HPDE6-E6E7 (cell line): ENCODE results near the gene PHLPP2.

ENCODE experiments used
- DNase-seq: peaks from one replicate; pipeline ENCODE4 v3.0.0; 2011; ENCODE audit warnings: missing footprints; ENCODE audit errors: extremely low spot score

PHLPP2 gene

GRCh38 chr16:71724320-71724751 lies at the start of gene PHLPP2:
TSS of gene PHLPP2 (minus strand) at chr16:71724701. CDS start at chr16:71714795, 9,906 bp downstream.
- DNase-seq: no peak

GRCh38 chr16:71771571-71771970 lies 47.1 kb upstream of the PHLPP2 start:
- no peak for DNase-seq

- DNase-seq: no peak
Observed at GRCh38 chr16:71769222-71769621, 44.7 kb upstream of the PHLPP2 start.

- no peak for DNase-seq
Observed at GRCh38 chr16:71767060-71767900, 42.8 kb upstream of the PHLPP2 start.

- DNase-seq: no peak
Observed at GRCh38 chr16:71762186-71762585, 37.7 kb upstream of the PHLPP2 start.

- DNase-seq: no peak
Observed at GRCh38 chr16:71761097-71761496, 36.6 kb upstream of the PHLPP2 start.

- no peak for DNase-seq
Observed at GRCh38 chr16:71758293-71758760, 33.8 kb upstream of the PHLPP2 start.

GRCh38 chr16:71754652-71755051 lies 30.2 kb upstream of the PHLPP2 start:
- no peak for DNase-seq

GRCh38 chr16:71754108-71754507 lies 29.6 kb upstream of the PHLPP2 start:
- no peak for DNase-seq

GRCh38 chr16:71748226-71748625 lies 23.7 kb upstream of the PHLPP2 start:
- no peak for DNase-seq

GRCh38 chr16:71746442-71747046 lies 22.0 kb upstream of the PHLPP2 start:
- DNase-seq: peak; percentile 19

- DNase-seq: no peak
Observed at GRCh38 chr16:71738855-71739254, 14.4 kb upstream of the PHLPP2 start.

- DNase-seq: no peak
Observed at GRCh38 chr16:71737501-71737900, 13.0 kb upstream of the PHLPP2 start.

GRCh38 chr16:71734511-71734910 lies 10.0 kb upstream of the PHLPP2 start:
- DNase-seq: no peak

GRCh38 chr16:71732587-71732986 lies 8.1 kb upstream of the PHLPP2 start:
- no peak for DNase-seq

GRCh38 chr16:71727551-71728324 lies 3.2 kb upstream of the PHLPP2 start:
- DNase-seq: no peak

- no peak for DNase-seq
Observed at GRCh38 chr16:71726476-71727315, 2.2 kb upstream of the PHLPP2 start.

GRCh38 chr16:71723537-71724319 lies 773 bp downstream of the PHLPP2 start:
- DNase-seq: peak; percentile 80

- peak; percentile 69 for DNase-seq
Observed at GRCh38 chr16:71722801-71723536, 1.5 kb downstream of the PHLPP2 start.
